Kidney (tissue), 14 donors: ENCODE results near the gene MVD. TPM values are rescaled to one million over a fixed set of nuclear protein-coding genes. Genes with fewer than 3 reads are reported as not detected.
A peak's percentile ranks its signal among the peaks of the same experiment; 100 is the strongest.

Source experiments
- DNase-seq, 5 donors: peaks; one replicate each; pipeline ENCODE4 v3.0.0-alpha.2; 2013 to 2020
- FAIRE-seq: peaks from 2 replicates; lab custom pipeline; 2012; peaks lifted over from hg19 to GRCh38; lab: Jason Lieb, UNC
- H3K27ac ChIP-seq, 2 donors: one replicate each; pipeline ENCODE4 v1.7.0; 2013; ENCODE audit warnings: low read depth in 2 of 2, low read length in 2 of 2, inconsistent platforms in 1 of 2
- H3K27me3 ChIP-seq: one replicate; pipeline ENCODE4 v1.7.1; 2013; ENCODE audit warnings: low read length, inconsistent platforms; ENCODE audit not compliant: control insufficient read depth, insufficient read depth
- H3K36me3 ChIP-seq, 3 donors: one replicate each; pipeline versions ENCODE4 v1.7.0 to v1.7.1; 2013; ENCODE audit warnings: low read length in 3 of 3, control low read depth in 1 of 3, inconsistent platforms in 1 of 3; ENCODE audit not compliant: insufficient read depth in 3 of 3, control insufficient read depth in 2 of 3
- H3K4me1 ChIP-seq, 3 donors: one replicate each; pipeline versions ENCODE4 v1.7.0 to v1.7.1; 2013; ENCODE audit warnings: low read length in 3 of 3, inconsistent platforms in 1 of 3, low read depth in 1 of 3; ENCODE audit not compliant: control insufficient read depth in 2 of 3, insufficient read depth in 2 of 3
- H3K4me3 ChIP-seq, 3 donors: one replicate each; pipeline versions ENCODE4 v1.7.0 to v1.8.1; 2013; ENCODE audit warnings: low read length in 3 of 3, control low read depth in 1 of 3, inconsistent platforms in 1 of 3
- H3K9ac ChIP-seq, 3 donors: one replicate each; pipeline versions ENCODE4 v1.7.0 to v1.7.1; 2013; ENCODE audit warnings: low read length in 3 of 3, control low read depth in 1 of 3, inconsistent platforms in 1 of 3
- H3K9me3 ChIP-seq, 3 donors: one replicate each; pipeline versions ENCODE4 v1.7.0 to v1.7.1; 2013; ENCODE audit warnings: low read length in 3 of 3, control low read depth in 1 of 3, inconsistent platforms in 1 of 3; ENCODE audit not compliant: control insufficient read depth in 2 of 3, insufficient read depth in 1 of 3
- CTCF ChIP-seq: IDR thresholded peaks from 3 replicates; pipeline ENCODE4 v1.5.1; 2012; ENCODE audit warnings: mild to moderate bottlenecking, moderate library complexity, borderline replicate concordance; ENCODE audit not compliant: insufficient read depth; ENCODE audit errors: extremely low read depth
- intact Hi-C: fragments of 100-400 bp; cut with DNase I; formaldehyde crosslinking; loops from one replicate; pipeline ENCODE4 v1.11.1; 2022
- polyA plus RNA-seq: library from polyadenylated mRNA; stranded (reverse); fragments of 350-450 nt; fragmentation: Illumina TruSeq; extraction: RNeasy Lipid Tissue Mini Kit (QIAGEN cat#74804); gene quantifications from one replicate; pipeline ENCODE4 v1.2.3, GENCODE V29; 2014; ENCODE audit warnings: low read depth, low replicate concordance; ENCODE audit not compliant: insufficient read depth
- total RNA-seq: library from RNA; stranded (reverse); fragmentation: NEBNext Ultra II Directional; extraction: Animal tissue kit (Norgen Biotek cat#: 25700); gene quantifications from one replicate; pipeline ENCODE4 v1.2.1, GENCODE V29; 2021
- donor health status: control.
- donor health status: control.
- donor health status: control.
- donor health status: control.
- donor health status: control.
- donor health status: DM: yes; HTN: yes; CAD: no.
- donor health status: Normal renal cell carcinoma (clear cell type).

Gene MVD
- total and polyA plus RNA-seq, 2 donors from 2014 or later: 35.4 to 48.9 TPM

- no peak overlapping the region for H3K4me3 ChIP-seq
- no peak for FAIRE-seq
- no peaks in the 10 kb centered on the region for H3K9me3 ChIP-seq
- no peak overlapping the region for H3K9ac ChIP-seq
- H3K27ac ChIP-seq: no peak overlapping the region
- peaks cover 0 to 8% (median 3%) of the 10 kb centered on the region in 3 donors for H3K36me3 ChIP-seq
- intact Hi-C loops: no loop called here
- no peak for DNase-seq
- peaks cover 0 to 3% (median 0%) of the 10 kb centered on the region in 3 donors for H3K4me1 ChIP-seq
- no peak for TF ChIP-seq CTCF
- no peaks in the 10 kb centered on the region for H3K27me3 ChIP-seq
Observed at GRCh38 chr16:88630941-88631340, 31.9 kb downstream of the MVD start.

- Histone ChIP-seq H3K27ac (no peak overlapping the region), H3K4me3 (no peak overlapping the region), H3K27me3 (no peaks in the 10 kb centered on the region), H3K9ac (no peak overlapping the region), H3K9me3 (no peaks in the 10 kb centered on the region), H3K36me3 (peaks cover 0 to 8% (median 3%) of the 10 kb centered on the region in 3 donors), H3K4me1 (peaks cover 0 to 3% (median 0%) of the 10 kb centered on the region in 3 donors)
- no peak for TF ChIP-seq CTCF
- intact Hi-C loops: no loop called here
- FAIRE-seq: no peak
- no peak for DNase-seq
Observed at GRCh38 chr16:88630433-88630832, 32.5 kb downstream of the MVD start.

GRCh38 chr16:88629835-88630234 lies 33.1 kb downstream of the MVD start:
- intact Hi-C loops: no loop called here
- DNase-seq (no peak), FAIRE-seq (no peak)
- Histone ChIP-seq H3K9me3 (no peaks in the 10 kb centered on the region), H3K9ac (no peak overlapping the region), H3K36me3 (peaks cover 0 to 12% (median 3%) of the 10 kb centered on the region in 3 donors), H3K27ac (no peak overlapping the region), H3K4me1 (peaks cover 0 to 3% (median 0%) of the 10 kb centered on the region in 3 donors), H3K4me3 (no peak overlapping the region), H3K27me3 (no peaks in the 10 kb centered on the region)
- TF ChIP-seq CTCF: no peak

- no peak for FAIRE-seq
Observed at GRCh38 chr16:88628512-88628974, 34.3 kb downstream of the MVD start.

More at GRCh38 chr16:88628512-88628974, 34.3 kb downstream of the MVD start:
- Histone ChIP-seq H3K27me3 (no peaks in the 10 kb centered on the region), H3K4me1 (no peaks in the 10 kb centered on the region), H3K36me3 (peaks cover 0 to 22% (median 5%) of the 10 kb centered on the region in 3 donors), H3K9me3 (no peaks in the 10 kb centered on the region), H3K4me3 (no peak overlapping the region), H3K27ac (no peak overlapping the region), H3K9ac (no peak overlapping the region)
- intact Hi-C loops: no loop called here
- peak; percentile 9 for TF ChIP-seq CTCF
- peak in 1 of 5 donors; percentile 43 for DNase-seq
